ENCODE measurements around the gene SART3.

The SART3 gene

DNA sequence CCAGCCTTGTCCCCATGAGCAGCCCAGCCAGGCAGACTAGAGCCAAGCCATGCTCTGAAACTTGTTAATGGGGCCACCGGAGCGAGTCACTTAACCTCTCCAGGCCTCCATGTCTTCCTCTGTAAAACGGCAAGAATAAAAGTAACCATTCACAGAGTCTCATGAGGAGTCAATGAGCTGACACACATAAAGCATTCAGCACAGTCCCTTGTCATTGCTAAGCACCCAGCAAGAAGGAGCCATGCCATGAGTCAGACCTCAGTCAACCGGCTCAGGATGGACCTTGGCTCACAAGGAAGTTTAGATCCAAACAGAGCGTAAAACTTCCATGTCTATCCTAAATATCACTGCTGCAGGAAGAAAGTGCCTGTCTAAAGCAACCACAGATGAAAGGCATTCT lies 35.3 kb downstream of the SART3 start:
- FAIRE-seq (no peak), DNase-seq (ENCODE audit: low spot score) (no peak)

GRCh38 chr12:108523365-108523764 lies 37.6 kb downstream of the SART3 start:
- no peak for DNase-seq (ENCODE audit: low spot score)
- FAIRE-seq, result no peak

DNA sequence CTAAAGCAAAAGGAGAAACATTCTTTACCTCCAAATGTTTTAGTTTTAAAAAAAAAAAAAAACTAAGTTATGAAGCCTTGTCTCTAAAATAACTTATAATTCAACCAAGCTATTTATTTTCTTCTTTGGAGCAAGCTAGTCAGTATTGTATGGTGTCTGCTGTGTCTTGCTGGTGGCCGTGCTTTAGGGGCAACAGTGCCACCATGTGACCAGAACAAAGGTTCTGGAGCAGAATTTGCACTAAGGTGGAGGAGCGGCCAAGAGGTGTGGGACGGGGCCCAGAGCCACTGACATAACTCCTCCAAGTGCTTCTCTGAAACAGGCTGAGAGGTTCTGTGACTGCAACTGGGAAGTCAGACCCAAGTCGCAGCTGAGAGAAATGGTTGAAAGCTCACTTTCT lies 41.4 kb downstream of the SART3 start:
- FAIRE-seq, result no peak
- DNase-seq (ENCODE audit: low spot score), result peak; percentile 12

DNA sequence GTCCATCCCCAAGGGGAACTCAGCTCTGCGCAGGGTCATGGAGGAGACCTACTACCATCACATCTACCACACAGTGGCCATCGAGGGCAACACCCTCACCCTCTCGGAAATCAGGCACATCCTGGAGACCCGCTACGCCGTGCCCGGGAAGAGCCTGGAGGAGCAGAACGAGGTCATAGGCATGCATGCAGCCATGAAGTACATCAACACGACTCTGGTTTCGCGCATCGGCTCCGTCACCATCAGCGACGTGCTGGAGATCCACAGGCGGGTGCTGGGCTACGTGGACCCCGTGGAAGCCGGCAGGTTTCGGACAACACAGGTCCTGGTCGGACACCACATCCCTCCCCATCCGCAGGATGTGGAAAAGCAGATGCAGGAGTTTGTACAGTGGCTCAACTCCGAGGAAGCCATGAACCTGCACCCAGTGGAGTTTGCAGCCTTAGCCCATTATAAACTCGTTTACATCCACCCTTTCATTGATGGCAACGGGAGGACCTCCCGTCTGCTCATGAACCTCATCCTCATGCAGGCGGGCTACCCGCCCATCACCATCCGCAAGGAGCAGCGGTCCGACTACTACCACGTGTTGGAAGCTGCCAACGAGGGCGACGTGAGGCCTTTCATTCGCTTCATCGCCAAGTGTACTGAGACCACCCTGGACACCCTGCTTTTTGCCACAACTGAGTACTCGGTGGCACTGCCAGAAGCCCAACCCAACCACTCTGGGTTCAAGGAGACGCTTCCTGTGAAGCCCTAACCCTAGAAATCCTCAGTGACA lies 42.1 kb downstream of the SART3 start:
- no peak for FAIRE-seq

GRCh38 chr12:108518101-108518715 lies 42.8 kb downstream of the SART3 start:
- FAIRE-seq (no peak), DNase-seq (ENCODE audit: low spot score) (no peak)

More for the DNA sequence above, 42.1 kb downstream of the SART3 start:
- DNase-seq (ENCODE audit: low spot score), result no peak

DNA sequence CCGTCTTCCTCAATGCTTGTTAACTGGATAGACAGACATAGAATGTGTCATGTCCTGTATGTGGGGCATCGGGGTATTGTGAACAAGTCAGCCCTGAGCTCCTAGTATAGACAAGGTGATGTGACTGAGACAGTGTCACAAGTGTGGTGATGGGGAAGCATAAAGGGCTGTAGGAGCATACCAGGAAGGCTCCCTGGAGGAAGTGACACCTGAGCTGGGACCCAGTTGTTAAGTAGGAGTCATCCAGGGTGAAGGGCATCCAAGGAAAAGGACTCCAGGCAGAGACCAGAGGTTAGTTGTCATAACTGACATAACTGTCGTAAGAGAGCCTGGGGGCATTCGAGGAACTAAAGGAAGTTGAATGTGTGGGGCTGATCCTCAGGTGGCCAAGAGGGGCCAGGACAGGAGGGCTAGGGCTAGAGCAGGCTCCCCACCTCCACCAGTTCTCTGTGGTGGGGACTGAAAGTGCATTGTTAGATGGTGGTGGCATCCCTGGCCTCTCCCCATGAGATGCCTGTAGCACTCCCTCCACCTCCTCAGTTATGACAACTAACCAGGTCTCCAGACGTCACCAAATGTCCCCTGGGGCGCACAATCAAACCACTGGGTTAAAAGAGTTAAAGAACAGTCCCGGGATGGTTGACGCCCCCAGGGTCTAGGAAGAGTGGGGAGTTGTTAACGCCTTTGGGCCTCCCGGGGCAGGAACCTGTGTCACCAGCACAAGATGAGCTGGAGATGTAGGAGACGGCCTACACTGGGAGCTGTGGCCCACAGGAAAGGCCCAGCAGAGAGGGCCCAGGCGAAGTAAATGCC lies 43.5 kb downstream of the SART3 start:
- FAIRE-seq (no peak), DNase-seq (ENCODE audit: low spot score) (no peak)

DNA sequence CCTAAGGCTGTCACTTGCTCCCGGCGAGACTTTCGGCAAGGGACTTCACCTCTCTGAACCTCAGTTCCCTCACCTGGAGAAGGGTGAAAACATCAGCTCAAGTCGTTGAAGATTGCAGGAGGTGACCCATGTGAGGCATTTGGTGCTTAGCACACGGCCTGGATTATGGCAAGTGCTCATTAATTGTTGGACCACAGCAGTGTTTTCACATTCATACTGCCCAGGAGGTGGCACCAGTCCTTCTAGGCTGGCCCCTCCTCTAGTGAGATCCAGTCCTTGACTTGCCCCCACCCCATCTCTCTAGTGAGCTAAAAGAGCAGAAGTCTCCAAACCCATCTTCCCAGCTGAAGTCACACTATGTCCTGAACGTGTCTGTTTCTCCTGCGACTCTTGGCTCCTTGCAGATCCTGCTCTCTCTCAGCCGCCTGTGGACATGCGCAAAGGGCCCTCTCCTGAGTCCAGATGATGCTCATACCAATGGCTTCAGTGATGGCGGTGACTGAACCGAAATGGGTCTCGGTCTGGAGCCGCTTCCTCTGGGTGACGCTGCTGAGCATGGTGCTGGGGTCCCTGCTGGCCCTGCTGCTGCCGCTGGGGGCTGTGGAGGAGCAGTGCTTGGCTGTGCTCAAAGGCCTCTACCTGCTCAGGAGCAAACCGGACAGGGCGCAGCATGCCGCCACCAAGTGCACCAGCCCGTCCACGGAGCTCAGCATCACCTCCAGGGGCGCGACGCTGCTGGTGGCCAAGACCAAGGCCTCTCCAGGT lies 44.3 kb downstream of the SART3 start:
- DNase-seq (ENCODE audit: low spot score), result no peak
- no peak for FAIRE-seq

DNA sequence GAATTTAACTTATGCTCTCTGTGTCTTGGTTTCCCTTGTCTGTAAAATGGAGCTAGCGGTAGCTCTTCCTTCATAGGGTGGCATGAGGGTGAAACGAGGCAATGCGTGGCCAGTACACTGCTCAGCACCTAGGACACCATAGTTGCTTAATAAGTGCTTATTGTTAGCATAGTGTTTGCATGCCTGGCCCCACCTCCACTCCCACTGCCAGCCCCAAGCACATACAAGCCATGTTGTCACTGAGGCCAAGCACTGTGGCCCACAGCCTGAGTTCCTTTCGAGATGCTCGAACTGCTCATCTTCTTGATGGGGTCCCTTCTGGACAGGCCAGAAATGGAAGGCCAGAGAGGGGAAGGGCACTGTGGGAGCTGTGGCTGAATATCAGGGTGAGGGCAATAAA lies 45.1 kb downstream of the SART3 start:
- FAIRE-seq (no peak), DNase-seq (ENCODE audit: low spot score) (no peak)

- peak; percentile 56 for FAIRE-seq
- DNase-seq (ENCODE audit: low spot score), result peak; percentile 93
These were observed 45.8 kb downstream of the SART3 start, which contains the start of gene FICD for GRCh38 chr12:108514973-108515814. FICD (plus strand) TSS chr12:108515277; CDS start chr12:108516973, 1,696 bp downstream.

DNA sequence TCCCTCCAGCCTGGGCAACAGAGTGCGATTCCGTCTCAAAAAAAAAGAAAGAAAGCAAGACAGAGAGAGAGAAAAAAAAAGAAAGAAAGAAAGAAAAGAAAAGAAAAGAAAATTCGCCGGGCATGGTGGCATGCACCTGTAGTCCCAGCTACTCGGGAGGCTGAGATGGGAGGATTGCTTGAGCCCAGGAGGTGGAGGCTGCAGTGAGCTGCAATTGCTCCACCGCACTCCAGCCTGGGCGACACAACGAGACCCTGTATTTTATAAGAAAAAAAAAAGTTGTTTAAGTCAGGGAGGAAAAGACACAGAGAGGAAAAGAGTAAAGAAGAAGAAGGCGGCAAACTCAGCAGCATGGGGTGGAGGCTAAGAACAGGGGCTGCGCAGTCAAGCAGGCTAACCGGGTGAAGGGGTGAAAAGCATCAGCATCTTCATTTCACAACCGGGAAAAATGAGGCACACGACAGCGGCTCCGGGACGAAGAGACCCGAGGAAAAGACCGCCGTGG lies 46.5 kb downstream of the SART3 start:
- DNase-seq (ENCODE audit: low spot score), result no peak
- no peak for FAIRE-seq

GRCh38 chr12:108511633-108512540 lies 49.1 kb downstream of the SART3 start:
- DNase-seq (ENCODE audit: low spot score) (peak; percentile 44), FAIRE-seq (no peak)

GRCh38 chr12:108510836-108511235 lies 50.1 kb downstream of the SART3 start:
- DNase-seq (ENCODE audit: low spot score), result no peak
- FAIRE-seq, result no peak

DNA sequence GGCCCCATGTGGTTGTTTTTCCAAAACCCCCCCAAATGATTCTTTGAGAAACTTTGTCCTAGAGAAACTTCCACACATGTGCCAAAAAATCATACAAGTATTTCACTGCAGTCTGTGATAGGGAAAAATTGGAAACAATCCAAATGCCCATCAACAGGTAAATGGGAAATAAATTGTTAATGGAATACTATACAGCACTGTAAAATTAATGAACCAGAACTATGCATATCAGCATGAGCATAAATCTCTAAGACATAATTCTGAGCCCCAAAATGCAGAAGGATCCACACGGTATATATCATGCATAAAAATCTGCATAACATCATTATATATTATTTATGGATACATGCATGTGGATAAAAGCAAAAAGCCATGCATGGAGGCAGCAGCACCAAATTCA lies 51.2 kb downstream of the SART3 start:
- FAIRE-seq, result no peak

GRCh38 chr12:108507971-108508642 lies 52.9 kb downstream of the SART3 start:
- no peak for DNase-seq (ENCODE audit: low spot score)
- FAIRE-seq, result no peak

More for the DNA sequence above, 51.2 kb downstream of the SART3 start:
- DNase-seq (ENCODE audit: low spot score), result no peak

- DNase-seq (ENCODE audit: low spot score), result no peak
- FAIRE-seq, result no peak
These were observed 55.8 kb downstream of the SART3 start for GRCh38 chr12:108505129-108505528.

- no peak for FAIRE-seq
- DNase-seq (ENCODE audit: low spot score), result no peak
These were observed 58.1 kb downstream of the SART3 start for GRCh38 chr12:108502922-108503321.

GRCh38 chr12:108498136-108498535 lies 62.8 kb downstream of the SART3 start:
- no peak for DNase-seq (ENCODE audit: low spot score)
- FAIRE-seq, result no peak

- FAIRE-seq, result no peak
- DNase-seq (ENCODE audit: low spot score), result no peak
These were observed 65.0 kb downstream of the SART3 start for GRCh38 chr12:108495823-108496579.

All from urothelium cell line (cell line).